Stimulated activated CD8-positive, alpha-beta memory T cell treated with anti-CD3 and anti-CD28 coated beads, Interleukin-7, amount 100 ng/mL, for 48 hours (primary cell): ENCODE results near the gene AK9.

Source experiments
- DNase-seq, 2 donors: peaks; one replicate each; pipeline ENCODE4 v3.0.0-alpha.2; 2020; ENCODE audit warnings: low read depth in 1 of 2; ENCODE audit errors: extremely low read depth in 1 of 2

The AK9 gene

DNA sequence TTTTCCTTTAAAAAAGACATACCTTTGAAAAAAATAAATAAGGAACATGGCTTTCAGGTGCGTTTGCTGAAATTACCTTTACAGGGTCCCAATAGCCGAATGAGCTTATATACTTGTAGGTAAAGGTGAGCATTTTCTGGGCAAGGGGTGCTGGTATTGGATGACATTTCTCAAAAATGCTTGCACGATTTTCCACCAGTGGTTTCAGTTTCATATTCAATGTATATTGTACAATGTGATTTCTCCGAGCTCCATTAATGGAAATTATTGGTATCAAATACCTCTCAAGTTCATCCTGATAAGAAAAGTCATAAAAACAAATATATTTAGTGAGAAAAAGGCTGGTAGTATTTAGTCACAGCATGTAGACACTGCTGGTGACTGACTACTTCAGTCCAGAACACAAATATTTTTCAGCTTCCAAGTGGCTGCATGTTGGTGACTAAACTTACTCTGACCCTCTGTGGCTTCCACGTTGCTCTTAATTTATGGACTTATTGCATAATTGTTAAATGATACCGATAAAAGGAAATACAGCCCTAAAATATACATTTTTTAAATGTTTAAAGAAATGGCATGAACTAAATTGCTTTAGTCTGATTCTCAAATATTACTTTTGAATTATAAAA, 175.1 kb downstream of the AK9 start:
- DNase-seq = no peak

DNA sequence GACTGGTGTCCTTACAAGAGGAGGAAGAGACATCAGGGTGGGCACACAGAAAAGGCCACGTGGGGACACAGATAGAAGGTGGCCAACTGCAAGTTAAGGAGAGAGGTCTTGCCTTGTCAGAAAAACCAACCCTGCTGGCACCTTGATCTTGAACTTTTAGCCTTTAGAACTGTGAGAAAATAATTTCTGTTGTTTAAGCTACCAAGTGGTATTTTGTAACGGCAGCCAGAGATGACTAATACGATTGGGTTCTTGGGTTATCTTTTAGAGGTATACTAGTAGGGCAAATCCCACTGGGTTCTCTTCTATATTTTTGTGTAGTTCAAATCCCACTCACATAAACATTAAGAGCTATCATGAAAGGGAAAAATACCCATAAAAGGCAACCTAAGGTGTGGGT, 176.1 kb downstream of the AK9 start:
- no peak for DNase-seq

DNA sequence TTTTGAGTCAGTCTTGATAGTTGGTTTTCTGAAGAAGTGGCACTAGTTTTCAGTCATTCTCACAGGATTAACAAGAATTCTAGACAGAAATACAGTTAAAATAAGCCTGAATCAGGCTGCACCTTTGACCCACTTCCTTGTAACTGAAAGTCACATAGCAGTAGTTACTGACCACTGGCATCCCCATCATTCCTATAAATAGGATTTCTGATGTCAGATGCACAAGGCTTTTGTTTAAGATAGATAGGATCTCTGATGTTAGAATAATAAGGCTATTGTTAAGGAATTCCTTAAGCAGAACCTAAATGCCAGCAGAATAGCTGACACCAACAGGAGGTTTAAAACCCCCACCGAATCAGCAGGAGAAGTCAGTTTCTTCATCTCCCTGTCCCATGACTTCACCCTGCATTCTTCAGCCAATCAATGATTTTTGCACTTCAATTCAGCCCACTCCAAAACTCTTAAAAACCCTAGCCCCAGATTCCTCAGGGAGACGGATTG, 177.4 kb downstream of the AK9 start:
- no peak for DNase-seq

DNA sequence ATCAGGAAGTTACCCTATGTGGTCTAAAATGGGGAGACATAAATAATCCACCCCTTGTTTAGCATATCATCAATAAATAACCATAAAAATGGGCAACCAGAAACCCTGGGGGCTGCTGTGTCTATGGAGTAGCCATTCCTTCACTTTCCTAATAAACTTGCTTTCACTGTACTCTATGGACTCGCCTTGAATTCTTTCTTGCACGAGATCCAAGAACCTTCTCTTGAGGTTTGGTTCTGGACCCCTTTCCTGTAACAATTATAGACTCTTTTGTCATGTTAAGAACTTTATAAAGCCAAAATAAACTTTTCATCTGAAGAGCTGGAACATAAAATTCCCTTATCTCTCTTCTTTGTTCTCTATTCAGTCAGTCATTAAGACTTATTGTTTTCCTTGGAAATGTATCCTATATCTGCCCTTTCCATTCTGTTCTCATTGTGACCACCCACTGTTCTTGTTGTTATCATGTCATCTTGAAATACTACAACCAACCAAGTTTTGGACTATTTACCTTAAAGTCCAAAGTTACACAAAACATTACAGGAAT, 178.7 kb downstream of the AK9 start:
- DNase-seq = no peak

DNA sequence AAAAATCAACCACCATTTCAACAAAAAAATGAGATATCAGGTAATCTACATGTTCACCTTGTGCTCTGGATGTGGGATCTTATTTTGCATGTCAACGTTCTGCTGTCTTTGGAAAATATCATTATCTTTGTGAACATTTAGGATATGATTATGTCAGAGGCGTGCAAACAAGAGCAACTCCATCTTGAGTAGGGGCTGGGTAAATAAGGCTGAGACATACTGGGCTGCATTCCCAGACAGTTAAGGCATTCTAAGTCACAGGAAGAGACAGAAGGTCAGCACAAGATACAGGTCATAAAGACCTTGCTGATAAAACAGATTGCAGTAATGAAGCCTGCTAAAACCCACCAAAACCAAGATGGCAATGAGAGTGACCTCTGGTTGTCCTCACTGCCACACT, 179.2 kb downstream of the AK9 start:
- no peak for DNase-seq

DNA sequence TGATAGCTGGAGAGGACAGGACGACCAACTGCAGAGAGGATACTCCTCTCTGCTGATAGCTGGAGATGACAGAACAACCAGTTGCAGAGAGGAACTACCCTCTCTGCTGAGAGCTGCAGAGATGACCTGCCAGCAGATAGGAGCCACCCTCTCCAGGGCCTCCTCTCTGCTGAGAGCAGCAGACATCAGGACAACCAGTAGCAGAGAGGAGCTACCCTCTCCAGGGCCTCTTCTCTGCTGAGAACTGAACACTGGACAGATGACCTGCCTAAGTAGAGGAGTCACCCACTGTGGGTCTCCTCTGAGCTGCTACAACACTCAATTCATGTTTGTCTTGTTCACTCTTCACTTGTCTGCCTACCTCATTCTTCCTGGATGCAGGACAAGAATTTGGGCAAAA, 180.6 kb downstream of the AK9 start:
- DNase-seq = no peak

DNA sequence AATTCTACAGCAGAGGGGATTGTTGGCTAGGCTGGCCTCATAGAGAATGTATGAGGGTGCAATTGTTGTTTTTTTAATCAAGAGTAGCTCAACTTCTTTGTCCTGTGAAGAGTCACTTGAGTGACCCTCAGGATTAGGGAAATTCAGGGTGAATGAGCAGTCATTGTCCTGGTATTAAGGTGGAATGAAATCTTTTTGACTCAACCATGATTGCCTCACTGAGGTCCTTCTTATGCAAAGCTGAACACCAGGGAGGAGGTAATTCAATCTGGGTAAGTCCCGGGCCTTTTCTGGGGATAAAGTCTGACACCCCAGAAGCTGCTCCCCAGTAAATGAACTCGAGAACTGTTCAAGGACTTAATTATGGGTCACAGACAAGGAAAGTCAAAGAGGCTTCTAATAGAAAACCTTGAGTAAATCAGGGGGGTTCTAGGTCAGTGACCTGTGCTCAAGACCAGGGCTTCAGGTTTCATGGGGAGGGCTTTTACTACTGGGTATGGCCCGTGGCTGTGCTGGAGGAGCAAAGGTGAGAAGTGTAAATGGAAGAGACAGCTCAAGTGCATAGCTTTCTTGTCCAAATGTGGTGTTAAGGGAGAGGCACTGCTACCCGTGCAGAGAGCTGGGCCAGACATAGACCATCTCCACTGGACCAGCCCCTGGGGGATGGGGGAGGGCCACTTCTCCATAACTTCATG, 182.7 kb downstream of the AK9 start:
- no peak for DNase-seq

DNA sequence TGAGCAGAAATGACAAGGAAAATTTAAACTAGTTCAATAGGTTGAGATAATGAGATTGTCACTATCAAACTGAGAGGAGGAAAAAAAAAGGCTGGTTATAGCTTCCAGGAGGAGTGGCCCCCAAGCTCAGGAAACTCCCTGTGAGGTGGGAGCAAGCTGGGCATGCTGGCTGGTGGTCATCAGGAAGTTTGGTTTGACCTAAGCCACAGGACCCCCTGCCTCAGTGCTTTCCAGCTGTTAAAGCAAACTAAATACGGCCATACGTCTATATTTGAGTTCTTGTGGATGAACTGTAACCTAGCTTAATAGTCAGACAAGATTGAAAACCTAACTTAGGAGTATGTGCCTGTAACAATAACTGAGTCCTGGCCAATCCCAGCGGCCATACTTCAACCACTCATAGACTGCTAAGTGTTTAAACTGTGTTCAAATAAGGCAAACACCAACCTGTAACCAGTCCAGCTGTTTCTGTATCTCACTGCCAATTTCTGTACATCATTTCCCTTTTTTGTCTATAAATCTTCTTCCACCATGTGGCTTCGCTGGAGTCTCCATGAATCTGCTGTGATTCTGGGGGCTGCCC, 183.4 kb downstream of the AK9 start:
- no peak for DNase-seq

DNA sequence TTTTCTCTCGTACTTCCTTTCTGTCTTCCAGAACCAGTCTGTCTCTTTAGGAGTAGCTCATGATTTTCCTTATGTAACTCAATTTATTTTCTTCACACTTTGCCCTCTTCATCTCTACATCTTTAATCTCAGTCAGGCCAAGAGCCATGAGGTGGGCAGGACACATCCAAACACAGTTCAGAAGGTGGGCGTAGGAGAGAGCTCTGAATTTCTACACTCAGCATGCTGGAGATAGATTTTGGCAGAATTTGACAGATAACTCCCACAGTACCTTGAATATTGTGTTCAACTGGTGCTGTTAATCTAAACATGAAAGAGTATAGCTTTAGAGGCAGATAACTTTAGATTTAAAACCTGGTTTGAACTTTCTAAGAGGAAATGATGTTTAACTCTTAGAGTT, 184.2 kb downstream of the AK9 start:
- no peak for DNase-seq

DNA sequence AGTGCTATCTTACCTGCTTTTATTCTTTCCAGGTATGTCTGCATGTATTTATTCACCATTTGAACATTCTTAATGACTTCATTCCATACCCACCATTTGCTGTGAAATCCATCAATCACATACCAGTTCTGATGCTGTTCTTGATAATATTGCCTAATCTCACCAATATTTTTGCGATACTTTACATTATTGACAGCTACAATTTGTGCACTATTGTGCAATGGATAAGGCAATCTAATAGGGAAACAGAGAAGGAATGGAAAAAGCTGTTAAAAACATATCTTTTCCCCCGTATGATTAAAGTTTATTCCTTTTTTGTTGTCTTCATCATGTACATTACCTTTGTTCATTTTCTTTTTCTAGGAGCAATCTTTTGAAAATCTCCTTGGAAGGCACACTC, 184.7 kb downstream of the AK9 start:
- no peak for DNase-seq

DNA sequence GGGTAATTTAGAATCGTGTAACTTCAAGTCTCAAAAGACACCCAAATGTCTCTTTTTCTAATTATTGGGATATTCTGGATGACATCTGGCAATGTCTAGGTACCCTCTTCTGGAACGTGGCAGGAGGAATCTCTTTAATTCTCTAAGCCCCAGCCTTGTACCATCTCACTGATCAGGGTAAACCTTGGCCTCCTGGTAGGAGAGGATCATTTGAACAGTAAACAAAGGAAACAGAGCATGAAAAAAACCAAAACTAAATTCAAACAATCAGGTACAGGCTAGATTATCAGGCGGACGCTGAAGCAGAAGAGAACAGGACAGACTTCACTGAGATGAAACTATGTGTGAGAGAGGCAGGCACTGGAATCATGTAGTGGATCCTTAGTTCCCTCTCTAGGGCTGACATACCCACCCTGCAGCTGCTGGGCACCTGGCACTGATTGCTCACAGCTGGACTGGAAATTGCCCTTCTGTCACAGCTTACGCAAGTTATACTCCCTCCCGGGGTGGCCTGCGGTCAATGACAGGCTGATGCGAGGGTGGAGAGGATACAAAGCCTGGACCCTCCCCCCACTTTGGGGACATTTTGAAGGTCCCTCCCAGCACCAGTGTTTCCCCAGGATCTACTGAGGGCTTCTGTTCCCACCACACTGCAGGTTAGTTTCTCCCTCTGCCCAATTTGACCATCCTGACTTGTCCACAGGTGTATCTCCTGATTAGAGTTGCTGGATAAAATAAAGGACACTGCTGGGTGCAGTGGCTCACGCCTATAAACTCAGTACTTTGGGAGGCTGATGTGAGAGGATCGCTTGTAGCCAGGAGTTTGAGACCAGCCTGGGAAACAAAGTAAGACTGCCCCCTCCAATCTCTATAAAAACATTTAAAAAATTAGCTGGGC, 187.4 kb downstream of the AK9 start:
- DNase-seq = no peak

DNA sequence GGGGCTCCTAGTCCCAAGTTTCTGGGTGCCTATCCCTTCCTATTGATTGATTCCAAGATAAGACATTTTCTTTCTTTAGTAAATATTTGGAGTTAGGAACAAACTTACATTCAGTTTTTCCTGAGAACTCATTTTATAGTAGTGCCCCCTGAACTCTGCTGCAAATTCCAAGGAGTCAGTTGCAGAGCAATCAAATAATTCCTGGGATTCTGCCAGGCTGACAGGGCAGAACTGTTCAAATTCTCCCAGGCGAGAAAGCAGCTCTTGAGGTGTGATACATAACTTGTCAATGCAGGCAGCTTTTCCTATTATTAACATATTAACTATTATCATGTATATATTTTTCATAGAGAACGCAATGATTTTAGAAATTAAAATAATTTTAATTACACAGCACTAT, 192.1 kb downstream of the AK9 start:
- DNase-seq = no peak

DNA sequence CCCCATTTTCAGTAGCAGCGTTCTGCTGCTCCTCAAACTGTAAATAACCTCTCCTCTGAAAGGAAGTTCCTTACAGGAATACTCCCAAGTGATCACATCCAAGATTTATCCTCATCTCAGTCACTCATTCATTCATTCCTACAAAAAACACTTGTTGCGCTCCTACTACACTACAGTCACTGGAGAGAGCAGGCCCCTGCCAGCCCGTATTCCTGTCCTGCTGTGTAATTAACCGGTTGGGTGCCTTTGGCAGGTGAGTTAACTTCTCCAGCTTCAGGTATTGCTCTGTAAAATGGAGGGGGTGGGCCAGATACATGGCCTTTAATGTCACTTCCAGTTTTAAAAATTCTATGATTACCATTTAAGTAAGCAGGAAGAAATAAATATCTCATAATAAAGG, 192.9 kb downstream of the AK9 start:
- DNase-seq = no peak

DNA sequence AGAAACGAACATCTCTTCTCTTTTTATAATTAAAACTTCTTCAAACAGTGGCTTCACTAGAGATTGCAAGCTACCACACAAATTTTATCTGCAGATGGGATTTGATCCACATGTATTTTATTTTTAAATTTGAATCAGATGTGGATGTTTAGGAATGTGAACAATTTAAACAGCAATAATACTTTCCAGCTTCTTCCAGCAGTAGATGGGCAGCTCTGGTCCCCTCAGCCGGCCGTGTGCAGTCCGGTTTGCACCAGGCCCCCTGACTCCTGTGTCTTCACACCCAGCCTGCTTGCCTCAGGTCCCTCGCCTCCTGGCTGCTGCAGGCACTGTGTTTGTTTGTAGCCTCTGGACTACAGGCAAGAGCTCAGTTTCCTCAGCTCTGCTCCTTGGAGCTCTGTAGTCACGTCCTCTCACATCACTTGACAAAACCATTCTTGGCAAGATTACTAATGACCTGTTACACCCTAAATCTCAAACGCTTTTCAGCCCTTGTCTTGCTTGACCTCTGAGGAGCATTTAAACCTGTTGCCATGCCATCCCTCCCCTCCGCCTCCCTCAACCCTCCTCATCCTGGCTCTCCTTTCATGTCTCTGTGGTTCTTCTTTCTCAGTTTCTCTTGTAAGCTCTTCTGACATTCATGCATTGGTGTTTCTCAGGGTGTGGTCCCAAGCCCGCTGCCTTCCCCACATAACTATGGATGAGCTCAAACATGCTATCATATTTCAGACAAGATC, 194.8 kb downstream of the AK9 start:
- DNase-seq = no peak

DNA sequence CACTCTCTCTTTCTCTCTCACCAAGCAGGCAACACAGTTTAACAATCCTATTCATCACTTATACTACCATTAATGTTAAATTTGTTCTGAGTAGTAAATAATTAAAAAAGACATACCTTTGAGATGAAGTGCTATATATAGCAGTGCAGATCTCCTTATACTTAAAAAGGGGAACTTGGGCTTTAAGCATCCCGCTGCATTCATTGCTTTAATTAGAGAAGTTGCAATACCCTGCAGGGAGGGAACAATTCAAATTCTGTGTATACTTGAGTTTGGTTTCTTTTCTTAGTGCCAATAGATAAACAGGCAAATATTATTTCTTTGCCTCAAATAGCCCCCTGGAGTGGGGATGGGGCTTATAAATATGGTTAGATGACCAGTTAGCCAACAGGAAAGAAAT, 197.1 kb downstream of the AK9 start:
- no peak for DNase-seq

DNA sequence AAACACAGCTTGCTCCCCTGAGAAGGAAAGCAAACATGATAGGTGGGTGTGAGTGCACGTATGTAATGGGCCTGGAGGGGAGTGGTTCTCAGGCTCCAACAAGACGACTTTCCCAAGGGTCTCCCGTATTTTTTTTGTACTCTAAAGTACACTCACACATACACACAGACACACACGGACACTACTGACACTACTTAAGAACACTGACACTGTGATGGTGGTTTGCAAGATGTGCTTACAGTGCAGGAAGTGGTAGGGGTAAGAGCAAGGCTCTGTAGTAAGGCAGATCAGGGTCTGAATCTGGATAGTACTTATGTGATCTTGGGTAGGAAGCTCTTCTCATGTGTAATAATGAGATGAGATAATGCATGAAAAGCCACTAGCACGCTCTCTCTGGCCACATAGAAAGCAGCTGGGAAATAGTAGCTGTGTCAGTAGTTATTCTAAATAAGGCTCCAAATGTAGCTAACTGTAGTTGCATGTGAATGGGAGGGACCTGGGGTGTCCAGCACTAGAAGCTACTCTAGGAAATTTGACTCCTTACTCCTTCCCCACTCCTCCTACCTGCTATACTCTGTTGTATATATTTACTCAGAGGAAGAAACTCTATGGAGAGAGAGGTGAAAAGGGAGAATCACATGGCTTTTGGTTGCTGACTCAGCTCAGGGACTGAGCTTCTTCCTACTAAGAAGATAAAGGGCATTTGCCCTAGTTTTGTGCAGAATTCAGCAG, 199.6 kb downstream of the AK9 start:
- no peak for DNase-seq

DNA sequence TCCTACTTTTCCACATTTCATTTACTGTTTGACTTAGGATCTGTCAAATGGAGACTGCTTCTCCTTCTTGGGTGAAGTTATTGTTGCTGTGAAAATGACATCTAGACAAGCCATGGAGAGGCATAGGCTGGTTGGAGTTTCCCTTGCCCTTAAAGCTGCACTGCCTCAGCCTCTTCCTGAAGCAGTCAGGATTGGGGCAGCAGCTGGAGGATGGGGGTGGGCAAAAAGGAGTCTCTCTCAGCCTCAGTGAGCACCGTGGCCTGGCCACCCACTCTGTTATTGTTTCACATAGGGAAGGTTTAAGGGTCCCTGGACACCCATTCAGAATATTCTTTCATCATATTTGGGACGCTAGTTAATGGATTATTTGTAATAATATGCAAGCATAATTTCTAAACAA, 200.3 kb downstream of the AK9 start:
- DNase-seq = no peak

DNA sequence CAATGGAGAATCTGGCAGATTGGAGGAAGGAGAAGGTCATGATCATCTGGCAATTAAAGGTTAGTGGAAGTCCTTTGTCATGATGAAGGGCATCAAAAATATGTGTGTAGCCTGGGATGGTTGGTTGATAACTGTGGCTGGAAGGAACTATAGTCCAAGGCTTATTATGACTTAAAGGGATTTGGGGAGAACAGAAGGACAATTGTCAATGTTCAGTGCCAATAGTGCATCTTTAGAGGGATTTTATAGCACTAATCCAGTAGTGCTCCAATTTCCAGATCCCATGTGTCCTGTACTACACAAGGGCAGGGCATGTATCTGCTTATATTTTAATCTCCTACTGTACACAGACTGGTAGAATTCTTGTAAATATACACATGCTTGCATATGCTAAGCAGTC, 203.0 kb downstream of the AK9 start:
- DNase-seq = no peak

DNA sequence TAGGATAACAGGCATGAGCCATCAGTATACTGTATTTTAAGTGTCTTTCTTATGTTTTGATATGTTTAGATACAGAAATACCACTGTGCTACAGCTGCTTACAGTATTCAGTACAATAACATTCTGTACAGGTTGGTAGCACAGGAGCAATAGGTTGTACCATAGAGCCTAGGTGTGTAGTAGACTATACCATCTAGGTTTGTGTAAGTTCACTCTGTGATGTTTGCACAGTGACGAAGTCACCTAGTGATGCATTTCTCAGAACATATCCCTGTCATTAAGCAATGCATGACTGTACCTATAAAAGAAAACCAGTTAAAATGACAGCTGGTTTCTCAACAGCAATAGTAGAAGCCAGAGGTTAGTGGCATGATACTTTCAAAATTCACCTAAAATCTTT, 204.9 kb downstream of the AK9 start:
- DNase-seq = no peak
